Stimulated activated naive CD4-positive, alpha-beta T cell (primary cell): ENCODE measurements around the gene POR.
"Not testable (repeated sequence)": the region's sequence is repeated elsewhere in the genome, so short reads cannot be mapped to it uniquely, and the experiment has no call there.

Experiments used
- DNase-seq, 6 experiments: peaks; one replicate each; lab custom pipeline; 2025; lab: John Stamatoyannopoulos, UW

POR gene

GRCh38 chr7:76029682-76030081 lies 114.7 kb downstream of the POR start:
- not testable (repeated sequence) for DNase-seq

DNA sequence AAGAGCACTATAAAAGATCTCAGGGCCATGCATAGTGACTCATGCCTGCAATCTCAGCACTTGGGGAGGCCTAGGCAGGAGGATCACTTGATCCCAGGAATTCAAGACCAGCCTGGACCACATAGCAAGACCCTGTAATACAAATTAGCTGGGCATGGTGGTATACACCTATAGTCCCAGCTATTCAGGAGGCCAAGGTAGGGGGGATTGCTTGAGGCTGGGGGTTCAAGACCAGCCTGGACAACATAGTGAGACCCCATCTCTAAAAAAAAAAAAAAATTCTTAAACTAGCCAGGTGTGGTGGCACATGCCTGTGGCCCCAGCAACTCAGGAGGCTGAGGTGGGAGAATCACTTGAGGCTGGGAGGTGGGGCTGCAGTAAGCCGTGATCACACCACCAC lies 117.0 kb downstream of the POR start:
- DNase-seq: no peak
